ENCODE data around the gene RAD51B.

- TF ChIP-seq CTCF (conservative IDR thresholded peaks at IDR 0.05; ENCODE audit: low read depth, low read length) (no peak), EZH2 (IDR thresholded peaks at IDR 0.05; ENCODE audit: borderline replicate concordance, low read depth, low read length, poor library complexity, severe bottlenecking) (no peak)
Observed at GRCh38 chr14:68020493-68020892, 200.9 kb downstream of the RAD51B start.

Data from A673 (cell line).